ENCODE measurements around the gene RPGRIP1L. TPM values are rescaled to one million over a fixed set of nuclear protein-coding genes. Genes with fewer than 3 reads are reported as not detected.

RPGRIP1L gene
- total and polyA plus RNA-seq, 2 of the 8 experiments (the other 6 are each of a cell fraction or from before 2014, with no cell fraction given), result 4.0 to 13.7 TPM

DNA sequence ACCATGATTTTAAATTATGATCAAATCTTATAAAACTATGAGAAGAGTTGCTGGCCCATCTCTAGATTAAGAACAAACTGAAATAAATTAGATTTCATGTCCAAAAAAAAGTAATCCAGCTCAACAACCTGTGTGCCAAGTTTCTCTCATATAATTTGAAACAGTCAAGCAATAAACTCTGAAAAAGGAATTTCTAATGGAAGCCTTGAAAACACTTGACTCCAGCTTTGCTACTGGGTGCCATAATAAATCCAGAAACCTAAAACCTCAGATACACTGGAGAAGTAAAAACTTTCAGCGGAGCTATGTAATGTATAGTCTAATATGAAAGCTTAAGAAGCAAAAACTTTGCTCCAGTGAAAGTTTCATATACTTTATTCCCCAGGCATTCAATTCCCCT, 25.5 kb downstream of the RPGRIP1L start:
- no peak overlapping the region for H2AK5ac ChIP-seq (ENCODE audit: low read depth, low read length)
- TF ChIP-seq KDM1A (IDR thresholded peaks at IDR 0.05; ENCODE audit: borderline replicate concordance, low read length) (no peak), SRF (IDR thresholded peaks at IDR 0.05; ENCODE audit: low read depth, low read length) (no peak), ZNF274 (IDR thresholded peaks at IDR 0.05; ENCODE audit: borderline replicate concordance, extremely low read depth, low read length) (no peak), GABPA (IDR thresholded peaks at IDR 0.05; ENCODE audit: borderline replicate concordance, insufficient read depth, low read length) (no peak)

More for the DNA sequence above, 25.5 kb downstream of the RPGRIP1L start:
- Histone ChIP-seq H3K18ac (ENCODE audit: extremely low read depth, low read length) (no peak overlapping the region), H2BK120ac (replicated peaks; ENCODE audit: low read depth, low read length) (no peak overlapping the region), H3K23ac (ENCODE audit: insufficient read length) (no peak overlapping the region), H3K4me3 (ENCODE audit: extremely low read depth in 1 of 4, insufficient read depth in 2 of 4, low read depth in 3 of 4, low read length in 4 of 4) (no peak overlapping the region), H3K14ac (ENCODE audit: insufficient read length) (no peak overlapping the region), H2AFZ (ENCODE audit: low read length) (no peak overlapping the region), H3K79me2 (ENCODE audit: control insufficient read depth in 1 of 2, insufficient read depth in 2 of 2, low read length in 2 of 2) (no peaks in the 10 kb centered on the region), H3K79me1 (ENCODE audit: low read depth, low read length) (no peaks in the 10 kb centered on the region), H3K27ac (ENCODE audit: low read depth, low read length) (no peak overlapping the region), H3K9ac (replicated peaks in 1 of 4; ENCODE audit: extremely low read depth in 1 of 4, low read depth in 3 of 4, low read length in 3 of 4) (no peak overlapping the region), H3K56ac (replicated peaks; ENCODE audit: insufficient read length, low read depth, low read length) (no peak overlapping the region), H4K20me1 (replicated peaks in 1 of 2; ENCODE audit: control insufficient read depth in 1 of 2, insufficient read depth in 2 of 2, low read length in 2 of 2) (no peaks in the 10 kb centered on the region), H3K4me1 (replicated peaks in 1 of 4; ENCODE audit: control insufficient read depth in 3 of 4, insufficient read depth in 4 of 4, low read length in 3 of 4) (no peaks in the 10 kb centered on the region), H3K4me2 (ENCODE audit: insufficient read depth in 1 of 2, low read depth in 2 of 2, low read length in 2 of 2) (no peak overlapping the region), H4K8ac (ENCODE audit: extremely low read depth, insufficient read depth, low read length) (no peak overlapping the region), H2BK5ac (ENCODE audit: low read depth, low read length) (no peak overlapping the region), H4K5ac (ENCODE audit: insufficient read length, low read depth, low read length) (no peak overlapping the region), H3K4ac (replicated peaks; ENCODE audit: insufficient read length, low read depth, low read length) (no peak overlapping the region), H3K23me2 (ENCODE audit: low read depth, low read length) (no peaks in the 10 kb centered on the region; the same call in 1 of the 2 replicates), H2BK15ac (ENCODE audit: low read length) (no peak overlapping the region), H4K91ac (replicated peaks; ENCODE audit: insufficient read length, low read length) (no peak overlapping the region), H2BK12ac (ENCODE audit: low read depth, low read length) (no peak overlapping the region), H2BK20ac (ENCODE audit: low read length) (no peak overlapping the region), H3K9me3 (ENCODE audit: insufficient read depth in 2 of 2, low read depth in 1 of 2, low read length in 1 of 2) (no peaks in the 10 kb centered on the region), H3K36me3 (ENCODE audit: control insufficient read depth in 2 of 4, insufficient read depth in 4 of 4, low read length in 3 of 4) (no peaks in the 10 kb centered on the region), H3K27me3 (replicated peaks in 1 of 4; ENCODE audit: control insufficient read depth in 3 of 4, extremely low read depth in 1 of 4, insufficient read depth in 3 of 4, low read length in 3 of 4) (no peaks in the 10 kb centered on the region)
- ChIA-PET POLR2A (ENCODE audit: partially characterized antibody) (no interaction called here), CTCF (ENCODE audit: partially characterized antibody) (interaction anchor here (0.8 to 1.7 kb wide), 4 partner anchors 14 to 246 kb away, joined by 3 to 5 read pairs (median 4); no protein-coding TSS in a partner anchor)
- WGBS, 2 experiments (ENCODE audit: extremely low coverage in 1 of 2, insufficient coverage in 1 of 2, insufficient read length in 1 of 2, insufficient replicate concordance in 2 of 2, low coverage in 1 of 2, low lambda C conversion rate in 2 of 2, missing lambda C conversion rate in 1 of 2), result 93% methylated on average over 1 of the region's 1 CpG; no CpG with 5 or more reads in 1 of the 2 experiments
- no peak for DNase-seq (ENCODE audit: low read depth in 1 of 2, low spot score in 2 of 2)
- no peak for FAIRE-seq

Data from H1 (cell line).